IPS-18a (cell line): ENCODE measurements around the gene INPP5A.

Source experiments
- H3K27ac ChIP-seq: one replicate; pipeline ENCODE4 v1.5.1; 2013; ENCODE audit warnings: low read length
- H3K27me3 ChIP-seq: one replicate; pipeline ENCODE4 v1.6.1; 2013; ENCODE audit warnings: mild to moderate bottlenecking, low read length; ENCODE audit not compliant: control insufficient read depth, insufficient read depth
- H3K36me3 ChIP-seq: one replicate; pipeline ENCODE4 v1.6.1; 2013; ENCODE audit warnings: low read depth, low read length; ENCODE audit not compliant: control insufficient read depth
- H3K4me1 ChIP-seq: one replicate; pipeline ENCODE4 v1.6.1; 2013; ENCODE audit warnings: low read depth, low read length; ENCODE audit not compliant: control insufficient read depth
- H3K4me3 ChIP-seq: one replicate; pipeline ENCODE4 v1.5.1; 2013; ENCODE audit warnings: low read length
- H3K9ac ChIP-seq: one replicate; pipeline ENCODE4 v1.6.1; 2013; ENCODE audit warnings: mild to moderate bottlenecking, low read length, moderate library complexity
- H3K9me3 ChIP-seq: one replicate; pipeline ENCODE4 v1.6.1; 2013; ENCODE audit warnings: low read depth, low read length; ENCODE audit not compliant: control insufficient read depth

The INPP5A gene

DNA sequence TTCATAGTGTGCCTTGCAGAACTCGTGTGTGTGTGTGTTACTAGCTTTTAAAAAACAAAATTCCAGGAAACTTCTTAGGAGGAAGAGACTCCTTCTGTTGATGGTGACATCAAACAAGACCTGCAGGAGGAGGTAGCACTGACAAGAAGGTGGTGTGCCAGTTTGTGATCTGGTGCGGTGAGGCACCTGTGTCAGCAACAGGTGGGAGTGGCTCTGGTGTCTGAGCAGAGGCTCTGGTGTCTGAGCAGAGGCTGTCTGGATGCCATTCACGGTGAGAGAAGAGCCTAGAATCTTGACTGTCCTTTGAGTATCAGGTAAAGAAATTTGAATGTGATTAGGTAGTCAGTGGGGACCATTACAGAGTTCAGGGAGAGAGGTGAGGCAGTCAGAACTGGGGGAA lies 122.8 kb downstream of the INPP5A start:
- Histone ChIP-seq H3K27ac (no peak overlapping the region), H3K4me3 (no peak overlapping the region), H3K27me3 (no peaks in the 10 kb centered on the region), H3K9me3 (no peaks in the 10 kb centered on the region), H3K4me1 (no peaks in the 10 kb centered on the region), H3K36me3 (no peaks in the 10 kb centered on the region), H3K9ac (no peak overlapping the region)

DNA sequence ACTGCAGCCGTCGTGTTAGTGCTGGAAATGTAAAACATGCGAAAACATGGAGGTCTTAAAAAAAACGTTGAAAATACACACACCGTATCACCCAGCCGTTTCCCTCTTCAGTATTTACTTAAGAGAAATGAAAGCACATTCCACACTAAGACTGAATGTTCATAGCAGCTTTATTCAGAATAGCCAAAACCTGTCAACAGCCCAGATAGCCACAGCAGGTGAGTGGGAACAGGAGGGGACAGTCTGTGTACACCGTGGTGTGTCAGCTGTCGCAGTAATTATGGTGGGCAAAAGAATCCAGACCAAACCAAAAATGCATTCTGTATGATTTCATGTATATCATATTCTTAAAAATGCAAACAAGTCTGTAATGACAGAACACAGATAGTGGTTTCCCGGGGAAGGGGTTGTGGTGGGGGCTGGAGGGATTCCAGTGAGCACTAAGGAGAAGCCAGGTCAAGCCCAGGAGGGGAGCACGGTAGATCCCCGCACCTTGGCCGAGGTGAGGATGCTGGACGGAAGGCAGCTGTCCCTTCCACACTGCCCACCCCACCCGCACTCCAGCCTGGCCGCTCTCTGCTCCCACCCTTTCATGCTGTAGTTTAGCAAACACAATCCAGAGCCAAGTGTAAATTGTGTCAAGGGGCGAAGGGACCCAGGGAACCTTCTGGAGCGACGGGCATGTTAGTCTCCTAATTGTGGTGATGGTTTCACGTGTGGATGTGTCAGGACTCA lies 124.8 kb downstream of the INPP5A start:
- Histone ChIP-seq H3K4me3 (no peak overlapping the region), H3K9me3 (no peaks in the 10 kb centered on the region), H3K27ac (no peak overlapping the region), H3K36me3 (no peaks in the 10 kb centered on the region), H3K4me1 (no peaks in the 10 kb centered on the region), H3K9ac (no peak overlapping the region), H3K27me3 (no peaks in the 10 kb centered on the region)

DNA sequence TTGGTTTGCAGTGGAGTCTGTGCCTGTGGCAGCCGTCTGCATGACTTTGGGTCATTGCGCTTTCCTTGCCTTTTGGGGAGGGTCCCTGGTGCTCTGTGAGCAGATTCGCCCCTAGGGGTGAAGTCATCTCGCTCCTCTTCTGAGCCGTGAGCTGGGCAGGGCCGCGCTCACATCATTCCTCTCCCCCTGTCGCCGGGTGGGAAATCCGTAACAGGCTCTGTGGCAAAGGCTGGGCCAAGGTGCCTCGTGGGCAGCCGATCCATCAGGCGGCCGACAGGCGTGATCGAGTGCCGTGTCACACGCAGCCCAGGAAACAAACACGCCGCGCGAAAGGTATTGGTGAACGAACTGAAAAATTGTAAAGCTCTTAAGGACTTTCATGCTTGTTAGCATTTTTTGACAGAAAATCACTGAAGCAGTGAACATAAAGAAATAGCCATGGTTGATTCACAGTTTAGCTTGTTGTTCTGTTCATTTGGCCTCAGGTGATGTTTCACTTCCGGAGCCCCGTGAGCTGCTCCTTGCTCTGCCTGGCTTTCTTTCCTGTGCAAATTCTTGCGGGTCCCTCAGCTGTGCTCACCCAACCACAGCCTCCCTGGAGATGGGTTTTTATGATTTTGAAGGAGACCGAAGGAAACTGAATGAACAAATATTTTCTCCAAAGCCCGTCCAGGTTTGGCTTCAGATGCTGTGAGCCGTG lies 126.2 kb downstream of the INPP5A start:
- no peaks in the 10 kb centered on the region for H3K9me3 ChIP-seq
- no peak overlapping the region for H3K27ac ChIP-seq
- no peak overlapping the region for H3K9ac ChIP-seq
- H3K4me3 ChIP-seq: no peak overlapping the region
- no peaks in the 10 kb centered on the region for H3K4me1 ChIP-seq
- no peaks in the 10 kb centered on the region for H3K36me3 ChIP-seq
- H3K27me3 ChIP-seq: no peaks in the 10 kb centered on the region

DNA sequence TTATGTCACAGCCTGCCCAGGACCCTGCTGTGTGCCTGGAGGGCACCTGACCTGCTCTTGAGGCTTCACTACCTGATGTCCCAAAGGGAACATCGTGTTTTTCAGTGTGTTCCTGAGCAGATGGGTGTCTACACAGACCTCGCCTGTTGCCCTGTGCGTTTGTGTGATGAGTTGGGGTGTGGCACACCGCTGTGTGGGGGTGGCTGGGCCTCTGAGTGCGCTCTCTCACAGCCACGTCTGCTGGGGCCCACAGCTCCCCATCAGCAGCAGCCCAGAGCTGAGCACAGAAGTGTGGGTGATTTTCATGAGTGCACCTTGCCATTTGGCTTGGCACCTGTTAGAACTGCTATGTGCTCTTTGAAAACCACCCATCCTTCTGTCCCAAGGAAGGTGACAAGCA lies 126.8 kb downstream of the INPP5A start:
- Histone ChIP-seq H3K27ac (no peak overlapping the region), H3K9me3 (no peaks in the 10 kb centered on the region), H3K4me1 (no peaks in the 10 kb centered on the region), H3K36me3 (no peaks in the 10 kb centered on the region), H3K4me3 (no peak overlapping the region), H3K9ac (no peak overlapping the region), H3K27me3 (no peaks in the 10 kb centered on the region)

DNA sequence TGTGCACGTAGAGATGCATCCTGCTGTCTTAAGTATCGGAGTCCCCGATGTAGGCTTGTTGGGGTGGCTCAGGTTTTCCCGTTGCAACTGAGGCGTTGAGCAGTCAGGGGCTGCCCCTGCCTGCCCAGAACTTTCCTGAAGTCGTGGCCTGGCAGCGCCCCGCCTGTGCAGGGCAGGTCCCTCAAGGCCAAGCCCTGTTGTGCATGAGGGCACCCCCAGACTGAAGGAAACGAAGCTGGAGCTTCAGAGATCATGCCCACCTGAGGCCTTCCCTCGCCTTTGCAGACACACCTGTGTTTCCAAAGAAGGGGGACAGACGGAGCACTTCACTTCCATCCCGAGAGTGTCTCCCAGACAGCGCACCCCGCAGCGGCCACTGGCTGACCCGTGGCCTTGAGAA lies 127.3 kb downstream of the INPP5A start:
- H3K4me3 ChIP-seq: no peak overlapping the region
- no peaks in the 10 kb centered on the region for H3K9me3 ChIP-seq
- no peaks in the 10 kb centered on the region for H3K27me3 ChIP-seq
- H3K4me1 ChIP-seq: no peaks in the 10 kb centered on the region
- no peaks in the 10 kb centered on the region for H3K36me3 ChIP-seq
- no peak overlapping the region for H3K27ac ChIP-seq
- H3K9ac ChIP-seq: no peak overlapping the region

DNA sequence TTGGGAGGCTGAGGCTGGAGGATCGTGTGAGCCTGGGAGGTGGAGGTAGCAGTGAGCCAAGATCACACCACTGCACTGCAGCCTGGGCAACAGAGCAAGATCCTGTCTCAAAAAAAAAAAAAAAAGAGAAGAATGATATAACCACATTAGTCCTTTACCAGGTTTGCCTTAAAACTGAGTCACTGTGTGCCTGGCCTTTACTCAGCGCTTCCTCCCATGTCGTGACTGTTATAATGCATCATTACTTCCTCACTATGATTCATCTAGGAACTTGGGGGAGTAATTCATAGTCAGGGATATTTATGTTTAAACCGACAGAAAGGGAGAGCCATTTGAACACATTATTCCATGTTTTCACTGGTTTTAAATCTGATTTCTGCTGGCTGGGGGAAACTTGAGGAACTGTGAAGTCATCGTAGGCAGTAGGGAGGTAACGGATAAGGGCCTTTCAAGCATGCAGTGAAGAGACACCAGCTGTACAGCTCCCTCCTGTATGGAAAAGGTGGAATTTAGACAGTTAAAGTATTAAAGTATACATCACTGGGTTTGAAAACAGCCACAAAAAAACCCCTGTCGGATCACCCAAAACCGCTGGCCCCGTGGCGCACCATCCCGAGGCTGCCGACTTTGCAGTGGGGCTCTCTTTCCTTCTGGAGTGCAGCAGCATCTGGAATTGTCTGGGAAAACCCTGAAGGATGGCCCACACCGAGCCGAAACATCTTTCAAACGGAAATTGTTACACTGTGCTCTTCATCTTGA lies 128.5 kb downstream of the INPP5A start:
- H3K9ac ChIP-seq: no peak overlapping the region
- H3K4me3 ChIP-seq: no peak overlapping the region
- H3K36me3 ChIP-seq: no peaks in the 10 kb centered on the region
- no peaks in the 10 kb centered on the region for H3K4me1 ChIP-seq
- H3K27me3 ChIP-seq: no peaks in the 10 kb centered on the region
- no peak overlapping the region for H3K27ac ChIP-seq
- H3K9me3 ChIP-seq: no peaks in the 10 kb centered on the region

DNA sequence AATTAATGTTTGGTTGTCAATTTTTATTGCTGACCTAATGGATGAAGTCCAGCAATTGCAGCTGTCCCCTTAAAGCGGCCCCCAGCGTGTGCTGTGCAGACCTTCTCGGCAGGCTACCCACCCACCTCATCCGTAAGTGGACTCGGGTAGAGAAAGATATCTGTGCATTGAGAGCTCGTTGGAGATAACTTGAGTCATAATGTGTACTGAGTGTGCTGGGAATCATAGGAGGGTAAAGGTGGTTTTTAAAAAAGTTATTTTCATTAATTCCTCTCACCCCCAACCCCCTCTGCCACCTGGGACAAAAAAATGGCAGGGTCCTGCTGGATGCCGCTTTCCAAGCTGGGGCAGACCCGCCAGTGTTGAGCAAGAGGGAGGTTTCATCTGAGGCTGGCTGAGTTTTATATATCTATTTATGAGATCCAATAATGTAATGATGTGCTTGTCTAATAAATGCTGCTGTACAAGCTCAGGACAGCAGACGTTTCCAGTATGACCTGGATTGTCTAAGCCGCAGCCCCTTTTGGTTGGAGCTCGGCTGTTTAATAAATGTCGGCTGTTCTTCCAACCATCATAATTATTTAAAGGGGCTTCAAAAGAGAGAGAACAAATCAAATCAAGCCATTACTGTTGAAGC lies 129.2 kb downstream of the INPP5A start:
- no peak overlapping the region for H3K4me3 ChIP-seq
- no peak overlapping the region for H3K27ac ChIP-seq
- H3K4me1 ChIP-seq: no peaks in the 10 kb centered on the region
- H3K9me3 ChIP-seq: no peaks in the 10 kb centered on the region
- H3K9ac ChIP-seq: no peak overlapping the region
- no peaks in the 10 kb centered on the region for H3K36me3 ChIP-seq
- H3K27me3 ChIP-seq: no peaks in the 10 kb centered on the region

DNA sequence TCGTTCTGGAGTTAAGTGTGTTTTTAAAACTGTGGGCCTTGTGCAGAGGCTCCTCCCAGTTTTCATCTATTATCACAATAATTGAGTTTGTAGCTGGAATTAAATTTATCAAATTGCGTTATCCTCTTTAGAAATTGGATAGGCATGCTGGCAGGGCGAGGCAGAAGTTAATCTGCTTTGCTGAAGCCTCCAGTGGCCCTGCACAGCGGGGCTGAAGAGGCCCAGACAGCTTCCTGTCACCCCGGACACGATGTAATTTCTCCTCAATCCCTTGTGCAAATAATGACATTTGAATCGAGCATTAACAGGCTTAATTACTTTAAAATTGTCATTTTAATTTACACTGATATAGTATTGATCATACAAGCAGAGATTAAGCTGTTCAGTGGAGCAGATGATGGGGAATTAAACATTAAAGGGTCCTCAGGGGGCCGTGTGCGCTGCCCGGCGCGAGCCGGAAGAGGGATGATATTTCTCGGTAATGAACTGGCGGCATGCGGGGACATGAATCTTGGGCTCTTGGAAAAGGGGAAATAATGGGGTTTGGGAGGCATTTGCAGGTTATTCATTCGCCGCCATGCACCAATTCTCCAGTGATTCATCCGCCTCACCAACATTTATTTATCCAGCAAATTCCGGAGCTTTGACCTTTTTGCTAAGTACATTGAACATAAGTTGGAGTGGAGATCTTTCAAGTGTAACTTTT lies 129.9 kb downstream of the INPP5A start:
- Histone ChIP-seq H3K27ac (no peak overlapping the region), H3K4me3 (no peak overlapping the region), H3K9ac (no peak overlapping the region), H3K4me1 (no peaks in the 10 kb centered on the region), H3K27me3 (no peaks in the 10 kb centered on the region), H3K36me3 (no peaks in the 10 kb centered on the region), H3K9me3 (no peaks in the 10 kb centered on the region)

DNA sequence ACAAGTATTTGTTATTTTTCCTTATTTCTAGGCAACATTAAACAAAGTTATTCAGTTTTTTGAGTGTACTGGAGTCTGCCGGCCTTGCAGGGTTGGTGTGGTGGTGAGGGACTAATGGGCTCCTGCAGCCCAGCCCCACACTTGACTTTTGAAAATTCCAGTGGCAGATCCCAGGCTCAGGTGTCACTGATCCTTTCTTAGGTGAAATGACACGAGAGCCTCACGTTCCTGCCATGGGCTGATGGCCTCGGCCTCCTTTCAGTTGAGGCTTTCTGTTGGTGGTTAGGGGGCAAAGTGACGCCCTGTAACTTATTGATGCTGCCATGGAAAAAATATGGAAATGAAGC lies 130.4 kb downstream of the INPP5A start:
- Histone ChIP-seq H3K27ac (no peak overlapping the region), H3K4me1 (no peaks in the 10 kb centered on the region), H3K27me3 (no peaks in the 10 kb centered on the region), H3K9ac (no peak overlapping the region), H3K4me3 (no peak overlapping the region), H3K9me3 (no peaks in the 10 kb centered on the region), H3K36me3 (no peaks in the 10 kb centered on the region)

DNA sequence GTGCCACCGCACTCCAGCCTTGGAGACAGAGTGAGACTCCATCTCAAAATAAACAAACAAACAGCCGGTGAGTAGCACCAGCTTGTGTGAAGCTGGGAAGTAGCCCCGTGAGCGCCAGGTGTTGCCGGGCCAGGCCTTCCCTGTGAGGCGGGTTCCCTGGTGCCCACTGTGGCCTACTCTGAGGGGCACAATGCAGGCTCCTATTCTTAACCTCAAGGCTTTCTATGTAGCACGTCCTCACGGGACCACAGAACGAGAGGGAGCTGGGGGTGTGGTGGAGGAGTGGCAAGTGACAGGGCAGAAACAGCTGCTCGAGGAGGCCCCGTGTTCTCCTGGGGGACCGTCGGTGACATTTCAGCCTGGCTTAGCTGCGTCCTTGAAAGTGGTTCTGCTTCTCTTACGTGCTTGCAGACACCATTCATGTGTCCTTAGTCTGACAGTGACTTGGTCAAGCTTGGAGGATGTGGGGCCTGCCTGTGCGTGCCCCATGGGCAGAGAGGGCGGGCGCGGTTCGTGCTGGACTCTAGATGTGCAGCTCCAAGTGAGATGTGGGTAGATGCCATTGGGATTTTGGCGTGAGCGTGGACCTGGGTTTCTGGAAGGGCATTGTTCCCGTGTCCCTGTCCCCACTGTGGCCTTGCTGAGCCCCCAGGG lies 131.7 kb downstream of the INPP5A start:
- H3K27me3 ChIP-seq: no peaks in the 10 kb centered on the region

More for the DNA sequence above, 131.7 kb downstream of the INPP5A start:
- no peak overlapping the region for H3K9ac ChIP-seq
- H3K36me3 ChIP-seq: no peaks in the 10 kb centered on the region
- H3K4me3 ChIP-seq: no peak overlapping the region
- no peak overlapping the region for H3K27ac ChIP-seq
- H3K9me3 ChIP-seq: no peaks in the 10 kb centered on the region
- no peaks in the 10 kb centered on the region for H3K4me1 ChIP-seq
